Gastroesophageal sphincter (tissue), 3 donors: Measurements from ENCODE around the gene TTLL5.

ENCODE experiments used
- EP300 ChIP-seq: sonication (generic); formaldehyde crosslinking; IDR thresholded peaks from one replicate; pipeline ENCODE4 v1.6.1; 2017; ENCODE audit warnings: antibody characterized with exemption, mild to moderate bottlenecking
- POLR2A ChIP-seq, 2 donors: fragments of 450-650 bp; IDR thresholded peaks; one replicate each; pipeline ENCODE4 v1.6.1; 2017; ENCODE audit warnings: antibody characterized with exemption in 2 of 2, mild to moderate bottlenecking in 2 of 2, moderate library complexity in 1 of 2
- POLR2AphosphoS5 ChIP-seq: sonication (generic); formaldehyde crosslinking; IDR thresholded peaks from one replicate; pipeline ENCODE4 v1.6.1; 2017; ENCODE audit warnings: antibody characterized with exemption
- TF ChIP-seq, protein P1 (sequence below), 4 experiments: fragments of 200-600 bp in 2 of 4; fragments of 450-650 bp in 2 of 4; sonication (generic) in 1 of 4; IDR thresholded peaks; one replicate each; pipeline ENCODE4 v1.5.1; 2017 to 2019; ENCODE audit warnings: antibody characterized with exemption in 4 of 4, mild to moderate bottlenecking in 2 of 4, moderate library complexity in 2 of 4

DNA sequence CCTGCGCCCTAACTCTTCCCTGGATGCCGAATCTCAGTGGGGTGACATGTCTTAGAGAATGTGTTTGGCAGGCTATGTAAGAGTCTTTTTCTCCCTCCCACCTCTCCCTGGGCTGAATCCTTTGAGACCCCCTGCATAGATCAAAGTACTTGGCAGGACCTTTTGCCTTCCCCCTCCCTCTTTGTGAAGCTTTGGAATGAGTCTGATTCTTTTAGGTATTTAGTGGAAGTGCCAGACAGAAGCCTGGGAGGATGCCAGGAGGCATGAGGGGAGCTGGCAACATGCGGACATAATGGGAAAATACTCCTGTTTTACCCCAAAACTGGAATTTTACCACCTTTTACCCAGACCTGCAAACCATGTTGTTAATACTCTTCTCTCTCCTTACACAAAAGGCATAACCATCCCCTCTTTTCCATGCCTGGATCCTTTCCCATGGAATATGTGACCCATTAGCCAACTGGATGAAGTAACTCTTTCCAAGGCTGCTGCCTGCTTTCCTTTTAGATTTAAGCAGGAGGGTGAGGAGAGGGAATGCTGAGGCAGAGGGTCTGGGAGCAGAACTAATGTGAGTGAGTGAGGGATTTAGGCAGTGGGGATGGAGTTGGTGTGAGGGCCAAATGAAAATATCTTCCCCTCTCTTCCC lies 41.7 kb downstream of the TTLL5 start:
- TF ChIP-seq, protein P1, sequence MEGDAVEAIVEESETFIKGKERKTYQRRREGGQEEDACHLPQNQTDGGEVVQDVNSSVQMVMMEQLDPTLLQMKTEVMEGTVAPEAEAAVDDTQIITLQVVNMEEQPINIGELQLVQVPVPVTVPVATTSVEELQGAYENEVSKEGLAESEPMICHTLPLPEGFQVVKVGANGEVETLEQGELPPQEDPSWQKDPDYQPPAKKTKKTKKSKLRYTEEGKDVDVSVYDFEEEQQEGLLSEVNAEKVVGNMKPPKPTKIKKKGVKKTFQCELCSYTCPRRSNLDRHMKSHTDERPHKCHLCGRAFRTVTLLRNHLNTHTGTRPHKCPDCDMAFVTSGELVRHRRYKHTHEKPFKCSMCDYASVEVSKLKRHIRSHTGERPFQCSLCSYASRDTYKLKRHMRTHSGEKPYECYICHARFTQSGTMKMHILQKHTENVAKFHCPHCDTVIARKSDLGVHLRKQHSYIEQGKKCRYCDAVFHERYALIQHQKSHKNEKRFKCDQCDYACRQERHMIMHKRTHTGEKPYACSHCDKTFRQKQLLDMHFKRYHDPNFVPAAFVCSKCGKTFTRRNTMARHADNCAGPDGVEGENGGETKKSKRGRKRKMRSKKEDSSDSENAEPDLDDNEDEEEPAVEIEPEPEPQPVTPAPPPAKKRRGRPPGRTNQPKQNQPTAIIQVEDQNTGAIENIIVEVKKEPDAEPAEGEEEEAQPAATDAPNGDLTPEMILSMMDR (IDR thresholded peaks at IDR 0.05) = no peak
- TF ChIP-seq POLR2AphosphoS5 (no peak), EP300 (no peak), POLR2A (IDR thresholded peaks at IDR 0.05) (no peak)
